NCI-H1105 (cell line): ENCODE results near the gene LYRM2.
A peak's percentile ranks its signal among the peaks of the same experiment; 100 is the strongest.

Experiments
- DNase-seq: peaks from one replicate; lab custom pipeline; 2025; lab: John Stamatoyannopoulos, UW

LYRM2 gene, protein sequence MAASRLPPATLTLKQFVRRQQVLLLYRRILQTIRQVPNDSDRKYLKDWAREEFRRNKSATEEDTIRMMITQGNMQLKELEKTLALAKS

DNA sequence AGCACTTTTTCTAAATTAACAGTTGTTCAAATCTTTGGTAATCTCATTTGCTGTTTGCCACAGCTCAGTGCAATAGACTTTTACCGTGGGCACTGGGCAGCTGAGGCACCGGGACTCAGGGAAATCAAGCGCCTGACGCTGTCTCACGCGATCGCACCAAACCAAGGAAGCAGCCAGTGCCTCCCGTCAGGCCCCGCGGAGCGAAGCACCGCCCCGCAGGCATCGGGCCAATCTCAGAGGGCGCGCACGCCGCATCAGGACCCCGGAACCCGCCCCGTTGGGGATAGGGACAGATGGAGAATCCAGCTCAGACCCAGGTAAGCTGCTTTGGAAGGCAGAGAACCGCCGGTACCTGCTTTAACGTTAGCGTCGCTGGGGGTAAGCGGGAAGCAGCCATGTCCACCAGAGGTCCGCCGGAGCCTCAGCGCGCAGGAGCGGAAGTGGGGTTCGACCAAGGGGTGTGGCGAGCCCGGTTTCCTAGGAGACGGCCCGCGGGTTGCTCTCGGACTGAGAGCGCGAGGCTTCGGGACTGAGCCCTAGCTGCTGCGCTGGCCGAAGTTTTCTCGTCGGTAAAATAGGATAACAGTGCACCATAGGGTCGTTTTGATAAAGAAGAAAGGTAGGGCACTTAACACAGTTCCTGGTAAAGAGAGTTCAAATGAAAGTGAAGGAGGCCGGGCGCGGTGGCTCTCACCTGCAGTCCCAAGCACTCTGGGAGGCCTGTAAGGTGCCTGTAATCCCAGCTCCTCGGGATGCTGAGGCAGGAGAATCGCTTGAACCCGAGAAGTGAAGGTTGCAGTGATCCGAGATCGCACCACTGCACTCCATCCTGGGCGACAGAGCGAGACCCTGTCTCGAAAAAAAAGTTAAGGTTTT is at the start of gene LYRM2:
Gene LYRM2 (minus strand): TSS at position 428 of the 876 bp plus-strand sequence. CDS start 31 bp downstream, at position 397.
- DNase-seq = peak; percentile 95

DNA sequence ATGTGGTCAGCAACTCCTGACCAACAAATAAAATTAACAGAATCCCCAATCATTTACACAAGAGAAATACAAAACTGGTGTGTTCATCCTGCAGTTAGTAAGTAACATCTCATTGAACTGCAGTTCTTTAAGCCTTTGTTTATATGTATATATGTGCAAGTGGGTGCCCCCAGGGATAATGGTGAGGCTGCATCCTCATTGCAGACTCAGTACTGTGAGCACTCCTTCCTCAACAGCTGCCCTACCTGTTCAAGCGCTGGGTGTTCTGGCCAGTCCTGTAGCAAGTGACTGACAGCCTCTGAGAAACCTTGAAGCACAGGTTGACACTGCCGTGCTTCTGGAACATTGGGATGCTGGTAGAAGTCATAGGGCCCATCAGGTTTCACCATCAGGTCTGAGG is 49.8 kb upstream of the LYRM2 start:
- no peak for DNase-seq

DNA sequence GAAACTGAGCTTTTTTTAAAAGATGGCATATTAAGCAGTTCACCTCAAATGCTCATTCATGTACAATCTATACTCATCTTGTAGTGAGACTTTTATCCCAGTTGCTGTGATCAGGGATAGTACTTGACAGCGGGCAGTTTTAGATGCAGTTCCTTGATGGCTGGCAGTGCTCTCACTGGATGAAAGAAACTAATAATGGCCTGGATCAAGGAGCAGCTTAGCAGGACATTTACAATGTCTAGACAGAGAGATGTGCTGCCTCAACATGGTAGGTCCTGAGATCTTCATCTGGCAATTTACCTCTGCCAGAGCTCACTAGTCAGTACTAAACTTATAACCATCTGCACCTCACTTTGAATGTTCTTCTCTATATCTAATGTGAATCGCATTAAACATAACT is 46.8 kb upstream of the LYRM2 start:
- no peak for DNase-seq

DNA sequence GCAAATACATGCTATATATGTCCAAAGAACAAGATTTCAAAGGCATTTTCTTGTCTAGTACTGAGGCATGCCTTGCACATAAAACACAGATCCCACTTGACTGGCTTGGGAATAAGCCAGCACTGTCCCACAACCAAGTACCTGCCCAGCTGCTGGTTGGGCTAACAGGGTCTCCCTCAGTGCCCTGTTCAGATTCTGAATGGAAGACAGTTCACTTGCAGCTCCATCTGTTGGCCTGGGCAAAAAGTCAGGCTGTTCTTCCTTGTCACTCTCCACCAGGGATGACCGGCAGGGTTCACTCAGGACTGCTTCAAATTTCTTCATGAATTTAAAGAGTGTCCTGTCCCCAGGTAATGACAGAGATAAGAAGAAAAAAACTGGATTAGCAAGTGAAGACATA is 44.4 kb upstream of the LYRM2 start:
- no peak for DNase-seq

DNA sequence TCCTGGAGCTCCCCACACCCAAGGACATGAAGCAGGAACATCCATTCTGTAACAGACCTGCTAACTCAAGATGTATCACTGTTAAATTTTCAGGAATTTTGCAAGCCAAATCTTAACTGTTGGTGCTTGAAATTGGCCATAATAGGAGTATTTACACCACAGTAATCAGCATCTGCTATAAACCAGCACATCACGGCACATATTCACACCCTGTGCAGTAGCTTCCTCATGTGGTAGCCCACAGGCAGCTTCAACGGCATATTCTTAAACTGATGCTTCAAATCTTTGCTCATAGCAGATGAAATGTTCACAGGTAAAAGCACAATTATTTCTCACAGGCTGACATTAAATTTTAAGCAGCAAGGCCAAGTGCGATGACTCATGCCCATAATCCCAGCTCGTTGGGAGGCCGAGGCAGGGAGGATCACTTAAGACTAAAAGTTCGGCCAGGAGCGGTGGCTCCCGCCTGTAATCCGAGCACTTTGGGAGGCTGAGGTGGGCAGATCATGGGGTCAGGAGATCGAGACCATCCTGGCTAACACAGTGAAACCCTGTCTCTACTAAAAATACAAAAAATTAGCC is 43.5 kb upstream of the LYRM2 start:
- DNase-seq = no peak

DNA sequence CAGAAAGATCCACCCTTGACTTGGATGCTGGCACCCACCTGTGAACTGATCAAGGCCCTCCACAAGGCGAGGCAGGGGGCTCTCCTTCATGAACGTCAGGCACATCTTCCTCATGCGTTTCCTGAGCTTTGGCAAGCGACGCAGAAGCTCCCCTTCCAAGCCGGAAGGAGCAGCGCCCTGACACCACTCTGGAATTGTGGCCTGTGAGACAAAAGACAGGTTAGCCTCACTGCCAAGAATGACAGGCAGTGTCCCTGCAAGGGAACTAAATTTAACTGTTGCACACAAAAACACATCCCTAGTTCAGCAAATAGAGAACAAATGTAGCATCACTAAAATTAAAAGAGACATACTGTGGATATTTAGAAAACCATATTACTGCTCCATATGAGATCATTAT is 42.0 kb upstream of the LYRM2 start:
- DNase-seq = no peak

DNA sequence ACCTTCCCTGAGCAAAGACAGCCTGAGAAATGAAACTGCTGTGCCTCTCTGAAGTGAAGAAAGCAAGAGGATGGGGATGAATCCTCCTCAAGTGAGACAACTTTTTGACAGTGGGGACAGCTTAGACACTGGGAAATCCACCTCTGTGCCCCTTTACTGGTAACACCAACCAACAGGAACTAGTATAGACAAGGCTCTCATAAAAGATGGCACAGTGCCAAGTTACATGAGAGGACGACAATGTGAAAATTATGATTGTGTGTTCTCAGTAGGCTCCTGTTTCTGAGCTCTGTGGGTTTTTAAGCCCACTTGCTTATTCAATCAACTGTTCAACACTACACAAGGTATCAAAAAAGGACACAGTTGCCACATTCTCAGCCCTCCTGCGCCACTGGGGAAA is 41.6 kb upstream of the LYRM2 start:
- peak; percentile 46 for DNase-seq

DNA sequence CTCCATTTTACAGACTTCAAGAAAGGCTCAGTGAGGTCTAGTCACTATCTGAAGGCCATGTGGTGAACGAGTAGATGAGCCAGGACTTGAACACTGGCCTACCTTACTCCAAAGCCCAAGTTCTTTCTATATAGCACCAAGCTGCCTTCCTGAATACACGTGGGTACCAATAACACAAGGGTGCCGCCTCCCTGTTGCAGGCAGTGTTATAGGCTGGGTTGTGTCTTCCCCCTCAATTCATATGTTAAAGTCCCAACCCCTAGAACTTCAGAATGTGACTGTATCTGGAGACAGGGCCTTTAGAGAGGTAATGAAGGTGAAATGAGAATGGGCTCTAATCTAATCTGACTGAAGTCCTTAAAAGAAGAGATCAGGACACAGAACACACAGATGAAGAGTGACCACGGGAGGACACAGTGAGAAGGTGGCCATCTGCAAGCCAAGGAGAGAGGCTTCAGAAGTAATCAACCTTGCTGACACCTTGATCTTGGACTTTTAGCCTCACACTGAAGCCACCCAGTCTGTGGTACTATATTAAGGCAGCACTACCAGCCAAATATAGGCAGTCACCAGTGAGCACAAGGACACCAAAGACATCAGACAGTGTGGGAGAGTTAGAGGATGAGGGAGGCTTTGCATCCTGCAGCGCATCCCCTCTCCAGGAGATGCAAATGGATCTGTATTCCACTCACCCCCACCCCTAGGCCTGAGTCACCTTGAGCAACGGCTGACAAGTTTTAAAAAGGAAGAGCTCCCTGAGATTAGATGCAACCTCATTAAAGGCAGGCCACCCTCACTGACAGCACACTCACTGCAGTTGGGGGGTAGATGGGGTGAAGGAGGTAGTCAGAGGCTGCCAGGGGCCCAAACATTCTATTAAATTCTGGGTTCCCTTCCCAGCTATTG is 40.9 kb upstream of the LYRM2 start:
- DNase-seq = no peak

DNA sequence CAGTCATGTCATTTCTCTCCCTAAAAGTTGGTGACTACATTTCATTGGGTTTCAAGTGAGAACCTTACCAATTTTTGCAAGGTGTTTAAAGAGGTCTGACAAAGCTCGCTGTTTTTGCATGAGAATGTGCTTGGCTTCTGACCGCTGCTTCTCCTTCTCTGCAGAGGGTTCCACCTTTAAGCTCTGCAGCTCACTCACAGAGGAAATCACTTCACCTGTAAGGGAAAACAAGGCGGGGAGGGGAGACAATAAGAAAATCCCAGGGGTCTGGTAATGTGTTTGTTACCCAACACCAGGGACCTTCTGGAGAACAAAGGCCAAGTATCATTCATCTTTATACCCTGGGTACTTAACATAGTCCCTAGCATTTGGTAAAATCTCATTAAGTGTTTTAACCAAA is 40.0 kb upstream of the LYRM2 start:
- DNase-seq = no peak

DNA sequence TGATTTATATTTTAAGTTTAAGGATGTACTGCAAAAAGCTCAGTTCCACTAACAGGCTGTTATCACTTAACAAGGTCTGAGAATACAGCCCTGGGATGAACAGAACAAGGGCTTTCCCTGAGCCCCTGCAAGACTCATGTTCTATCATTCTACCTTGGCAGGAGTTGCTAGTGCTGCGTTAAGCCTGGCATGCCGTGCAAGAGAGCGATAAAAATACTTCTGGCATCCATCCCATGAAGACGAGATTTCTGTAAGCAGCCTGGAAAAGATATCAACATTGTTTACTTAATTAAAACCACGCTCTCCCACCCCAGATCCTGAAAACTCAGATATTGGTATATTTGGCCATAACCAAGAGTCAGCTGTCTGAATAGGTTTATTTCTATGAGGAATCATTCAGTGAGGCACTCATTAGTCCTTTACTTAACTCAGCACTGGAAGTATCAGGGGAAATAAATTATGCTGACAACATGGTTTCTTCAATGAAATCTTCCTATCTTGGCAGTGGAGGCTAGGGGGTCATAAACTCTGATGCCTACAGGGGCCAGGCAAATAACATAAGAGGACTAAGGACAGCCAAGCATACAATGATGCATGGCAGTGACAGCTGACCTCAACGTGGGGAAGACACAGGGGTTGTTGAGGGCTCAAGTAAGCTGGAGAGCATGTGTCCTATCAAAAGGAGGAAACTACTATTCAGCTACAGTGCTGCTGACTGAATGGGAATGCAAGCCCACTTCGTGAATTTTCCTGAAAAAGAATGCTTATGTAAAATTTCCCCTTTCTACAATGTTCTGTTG is 37.6 kb upstream of the LYRM2 start:
- DNase-seq = no peak

DNA sequence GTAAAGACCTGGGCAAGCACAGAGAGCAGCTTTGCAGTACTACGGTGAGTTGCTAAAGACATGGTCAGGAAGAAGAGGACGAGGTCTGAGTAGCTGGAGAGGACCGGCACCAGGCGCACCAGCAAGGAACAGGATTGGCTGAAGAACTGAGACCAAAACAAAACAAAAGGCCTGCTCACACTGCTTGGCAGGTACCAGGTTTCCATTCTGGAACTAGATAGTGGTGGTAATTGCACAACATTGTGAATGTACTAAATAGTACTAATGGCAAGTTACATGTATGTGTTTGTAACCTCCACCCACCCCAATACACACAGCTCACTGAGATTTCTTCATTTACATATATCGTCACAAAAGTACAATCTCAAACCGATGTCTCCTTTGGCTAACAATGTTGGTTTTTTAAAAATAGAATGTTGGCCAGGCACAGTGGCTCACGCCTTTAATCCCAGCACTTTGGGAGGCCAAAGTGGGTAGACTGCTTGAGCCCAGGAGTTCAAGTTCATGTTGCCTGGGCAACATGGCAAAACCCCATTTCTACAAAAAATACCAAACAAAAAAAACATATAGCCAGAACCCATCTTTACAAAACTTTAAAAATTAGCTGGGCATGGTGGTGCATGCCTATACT is 32.5 kb upstream of the LYRM2 start:
- no peak for DNase-seq

DNA sequence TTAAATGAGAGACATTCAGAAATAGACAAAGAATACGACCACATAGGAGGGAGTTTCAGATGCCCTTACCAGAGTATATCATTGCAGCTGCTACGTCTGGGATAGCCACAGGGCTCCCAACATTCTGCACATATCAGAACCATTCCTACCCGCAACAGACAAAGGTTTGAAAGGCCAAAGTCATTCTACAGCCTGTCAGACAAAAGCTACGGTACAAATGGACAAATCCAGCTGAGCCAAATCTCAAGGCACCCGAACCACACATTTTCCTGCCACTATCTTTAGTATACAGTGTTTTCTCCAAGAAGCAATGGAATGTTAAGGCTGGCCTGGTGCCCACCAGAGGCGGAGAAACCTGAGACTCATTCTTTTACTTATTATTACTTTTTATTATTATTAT is 30.5 kb upstream of the LYRM2 start:
- DNase-seq = no peak

DNA sequence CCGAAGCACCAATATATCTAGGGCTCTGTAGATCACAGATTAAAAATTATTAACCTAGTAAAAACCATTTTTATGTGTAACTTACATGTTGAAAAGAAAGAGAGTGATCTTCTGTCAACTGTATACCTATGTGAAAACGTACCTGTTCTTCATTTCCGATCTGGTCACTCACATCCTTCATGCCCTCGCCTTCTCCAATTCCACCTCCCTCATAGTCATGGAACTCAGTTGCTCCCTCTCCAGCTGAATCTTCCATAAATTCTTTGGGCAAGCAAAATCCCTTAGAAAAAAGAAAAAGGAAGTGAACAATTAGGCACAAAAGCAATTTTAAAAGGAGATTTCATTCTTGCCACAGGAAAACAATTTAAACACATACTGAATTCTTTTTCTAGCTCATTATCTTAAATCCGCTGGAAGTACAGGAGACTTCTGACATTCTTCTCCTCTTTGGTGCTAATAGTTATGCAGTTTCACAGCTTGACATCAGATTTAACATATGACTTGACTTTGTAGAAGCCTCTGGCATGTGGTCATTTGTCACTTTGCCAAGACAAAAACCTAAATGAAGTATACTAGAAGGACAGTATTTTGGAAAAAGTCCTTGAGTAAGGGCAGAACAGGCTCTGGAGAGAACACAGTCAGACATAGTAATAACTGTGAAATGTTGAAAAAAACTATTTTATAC is 29.5 kb upstream of the LYRM2 start:
- no peak for DNase-seq

DNA sequence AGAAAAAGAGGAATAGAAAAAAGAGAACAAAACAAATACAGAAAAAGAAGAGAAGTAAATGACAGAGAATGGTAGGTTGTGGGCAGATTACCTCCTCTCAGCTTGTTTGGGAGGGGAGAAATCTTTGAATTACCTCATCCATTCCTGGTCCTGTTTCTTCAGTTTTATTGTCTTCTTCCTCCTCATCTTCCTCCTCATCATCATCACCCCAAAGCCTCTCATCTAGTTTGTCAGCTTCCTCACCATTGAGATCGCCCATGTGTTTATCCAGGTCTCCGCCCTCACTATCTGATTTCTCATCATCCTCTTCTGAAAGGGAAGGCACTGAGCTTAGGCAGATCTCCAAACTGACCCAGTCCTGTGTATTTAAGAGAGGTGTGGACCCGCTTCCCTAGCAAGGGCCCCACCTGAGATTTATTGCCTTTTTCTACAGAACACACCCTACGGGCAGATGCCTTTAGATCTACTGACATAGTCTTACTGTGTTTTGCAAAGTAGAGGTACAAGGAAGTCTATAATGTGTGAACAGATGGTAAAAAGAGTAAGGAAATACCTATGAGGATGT is 24.2 kb upstream of the LYRM2 start:
- DNase-seq = no peak

DNA sequence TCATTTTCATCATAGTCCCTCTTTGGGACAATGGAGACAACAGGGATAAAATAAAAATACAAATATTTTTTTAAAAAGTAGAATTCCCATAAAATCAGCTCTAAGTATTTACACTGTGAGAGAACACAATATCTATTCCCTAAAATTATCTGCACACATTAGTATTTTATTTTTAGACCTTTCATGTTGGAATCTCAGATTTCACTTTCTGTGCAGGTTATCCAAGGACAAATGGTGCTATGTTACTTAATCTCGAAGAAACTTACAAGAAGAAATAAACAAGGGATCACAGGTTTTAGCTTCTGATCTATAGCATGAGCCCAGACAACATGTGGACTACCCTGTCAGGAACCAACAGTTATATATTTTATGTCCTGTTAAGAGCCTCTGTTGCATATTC is 23.0 kb upstream of the LYRM2 start:
- no peak for DNase-seq

DNA sequence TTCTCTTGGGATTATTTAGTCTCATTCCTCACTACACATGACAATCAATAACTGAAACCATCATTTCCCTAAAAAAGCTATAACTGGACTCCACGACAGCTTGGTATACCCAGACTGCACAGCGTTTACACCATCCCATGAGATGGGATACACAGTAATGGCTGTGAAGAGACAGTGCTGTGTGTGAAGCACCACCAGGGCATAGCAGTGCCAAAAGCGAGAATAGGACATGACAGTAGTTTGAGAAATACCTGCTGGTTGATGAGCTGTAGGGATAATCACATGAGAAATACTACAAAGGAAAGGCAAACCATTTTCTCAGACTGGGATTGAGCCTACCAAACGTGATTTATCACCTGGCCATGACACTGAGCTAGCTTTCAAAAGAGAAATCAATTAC is 22.4 kb upstream of the LYRM2 start:
- no peak for DNase-seq

DNA sequence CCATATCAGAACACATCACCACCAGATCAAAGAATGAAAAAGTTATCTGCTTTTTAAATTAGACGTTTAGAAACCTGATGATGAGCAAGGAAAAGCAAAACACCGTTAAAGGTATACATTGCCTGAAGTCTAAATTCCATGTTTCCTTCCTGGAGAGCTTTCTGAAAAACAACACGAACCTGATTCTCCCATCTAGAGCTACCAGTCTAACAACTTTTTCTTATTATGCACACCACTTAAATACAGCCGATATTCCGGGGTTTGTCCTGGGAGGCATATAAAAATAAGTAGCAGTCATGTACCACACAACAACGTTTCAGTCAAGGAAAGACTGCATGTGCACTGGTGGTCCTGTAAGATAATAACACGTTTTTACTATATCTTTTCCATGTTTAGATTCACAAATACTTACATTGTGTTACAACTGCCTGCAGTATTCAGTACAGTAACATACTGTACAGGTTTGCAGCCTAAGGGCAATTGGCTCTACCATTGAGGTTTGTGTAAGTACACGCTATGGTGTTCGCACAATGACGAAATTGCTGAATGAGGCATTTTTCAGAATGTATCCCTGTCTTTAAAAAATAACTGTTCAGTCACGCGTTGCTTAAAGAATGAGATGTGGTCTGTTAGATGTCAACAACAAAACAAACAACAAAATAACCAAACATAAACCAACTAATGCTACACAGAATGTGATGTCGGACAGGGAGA is 19.1 kb upstream of the LYRM2 start:
- no peak for DNase-seq

DNA sequence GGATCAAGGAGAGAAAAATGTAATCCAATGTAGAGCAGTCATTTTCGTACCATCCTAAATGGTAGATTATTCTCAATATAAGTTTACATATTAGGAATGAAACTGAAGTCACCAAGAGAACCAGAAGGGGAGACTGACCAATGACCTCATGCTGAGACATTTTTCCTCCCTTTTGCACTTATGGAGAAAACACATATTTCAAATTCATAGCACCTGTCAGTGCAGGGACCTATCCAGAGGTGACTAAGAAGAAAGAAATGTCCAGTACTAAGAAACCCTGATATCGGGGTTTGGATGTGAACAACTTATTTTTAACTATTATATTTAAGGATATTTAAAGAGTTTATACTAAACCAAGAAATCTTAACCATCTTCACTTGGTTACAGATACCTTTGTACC is 16.6 kb upstream of the LYRM2 start:
- no peak for DNase-seq

DNA sequence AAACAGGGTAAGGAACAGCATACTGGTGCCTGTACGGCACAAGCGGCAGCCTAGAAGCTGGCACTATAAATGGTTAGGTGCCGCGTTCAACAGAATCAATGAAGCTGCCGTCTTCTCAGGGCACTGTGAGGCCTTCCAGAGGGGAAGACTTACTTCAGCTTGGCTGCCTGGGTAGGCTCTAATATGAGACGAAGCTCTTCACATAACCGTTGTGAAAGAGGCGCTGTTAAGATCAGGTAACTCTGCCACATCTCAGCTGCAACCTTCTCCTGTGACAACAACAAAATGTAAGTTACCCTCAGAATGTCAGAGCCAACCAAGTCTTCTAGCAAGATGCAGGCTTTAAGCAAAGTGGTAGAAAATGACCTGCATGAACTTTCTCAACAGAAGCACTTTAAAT is 12.0 kb upstream of the LYRM2 start:
- no peak for DNase-seq

DNA sequence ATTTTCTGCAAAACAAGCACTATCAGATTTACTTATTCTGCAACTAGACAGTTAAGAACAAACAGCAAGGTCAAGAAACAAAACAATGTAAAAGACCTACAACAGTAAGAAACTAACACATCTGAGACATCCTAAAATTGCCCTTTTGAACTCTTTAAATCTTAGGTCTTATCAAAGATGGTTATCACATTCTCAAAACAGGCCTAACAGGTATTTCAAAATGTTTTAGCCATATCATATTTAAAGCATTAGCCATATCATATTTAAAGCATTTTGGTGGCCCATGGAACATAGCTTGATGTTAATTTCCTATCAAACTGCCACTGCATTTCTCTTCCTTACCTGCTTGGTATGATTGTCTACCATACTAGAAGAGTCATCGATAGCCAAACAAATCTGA is 11.1 kb upstream of the LYRM2 start:
- no peak for DNase-seq
